Osteoblast (primary cell): Measurements from ENCODE around the gene HARS1. TPM values are rescaled to one million over a fixed set of nuclear protein-coding genes. Genes with fewer than 3 reads are reported as not detected.

Experiments used
- DNase-seq: peaks from one replicate; pipeline ENCODE4 v3.0.0; 2011; ENCODE audit warnings: low spot score, mixed read lengths; ENCODE audit not compliant: insufficient read length; ENCODE audit errors: missing footprints
- H2AFZ ChIP-seq: 2 replicates; pipeline ENCODE4 v1.6.0; 2011; ENCODE audit warnings: mild to moderate bottlenecking, low read length
- H3K27ac ChIP-seq: 2 replicates; pipeline ENCODE4 v1.5.1; 2011; ENCODE audit warnings: mild to moderate bottlenecking, low read depth, low read length, moderate library complexity
- H3K27me3 ChIP-seq: 2 replicates; pipeline ENCODE4 v1.6.0; 2012; ENCODE audit warnings: mild to moderate bottlenecking, control low read depth, inconsistent platforms, low read length, moderate library complexity; ENCODE audit not compliant: insufficient read depth
- H3K36me3 ChIP-seq: 2 replicates; pipeline ENCODE4 v1.5.1; 2011; ENCODE audit warnings: mild to moderate bottlenecking, low read length, control low read depth, moderate library complexity; ENCODE audit not compliant: insufficient read depth
- H3K4me1 ChIP-seq: 2 replicates; pipeline ENCODE4 v1.5.1; 2011; ENCODE audit warnings: mild to moderate bottlenecking, low read length, control low read depth, moderate library complexity; ENCODE audit not compliant: insufficient read depth
- H3K4me2 ChIP-seq: 2 replicates; pipeline ENCODE4 v1.6.0; 2011; ENCODE audit warnings: mild to moderate bottlenecking, low read length; ENCODE audit not compliant: insufficient read depth
- H3K4me3 ChIP-seq: fragments of 200-600 bp; sonication (generic); 3 replicates; pipeline ENCODE4 v1.5.1; 2012; ENCODE audit warnings: mild to moderate bottlenecking, low read length, inconsistent platforms; ENCODE audit not compliant: insufficient read depth
- H3K79me2 ChIP-seq: 2 replicates; pipeline ENCODE4 v1.6.0; 2012; ENCODE audit warnings: mild to moderate bottlenecking, low read length, control low read depth, inconsistent platforms; ENCODE audit not compliant: insufficient read depth
- H3K9me3 ChIP-seq: 2 replicates; pipeline ENCODE4 v1.5.1; 2011; ENCODE audit warnings: low read depth, low read length, control low read depth
- H4K20me1 ChIP-seq: 2 replicates; pipeline ENCODE4 v1.6.0; 2012; ENCODE audit warnings: mild to moderate bottlenecking, low read length, control low read depth; ENCODE audit not compliant: insufficient read depth
- CTCF ChIP-seq: IDR thresholded peaks from 2 replicates; pipeline ENCODE4 v1.5.1; 2011; ENCODE audit warnings: mild to moderate bottlenecking, low read depth, low read length, moderate library complexity; ENCODE audit errors: extremely low read depth
- total RNA-seq: library from RNA; depleted of rRNA; stranded (reverse); fragments of >200 nt; gene quantifications from 2 replicates; pipeline ENCODE4 v1.2.3, GENCODE V29; 2012

The HARS1 gene
- total RNA-seq, 1 donor = 41.6 TPM

DNA sequence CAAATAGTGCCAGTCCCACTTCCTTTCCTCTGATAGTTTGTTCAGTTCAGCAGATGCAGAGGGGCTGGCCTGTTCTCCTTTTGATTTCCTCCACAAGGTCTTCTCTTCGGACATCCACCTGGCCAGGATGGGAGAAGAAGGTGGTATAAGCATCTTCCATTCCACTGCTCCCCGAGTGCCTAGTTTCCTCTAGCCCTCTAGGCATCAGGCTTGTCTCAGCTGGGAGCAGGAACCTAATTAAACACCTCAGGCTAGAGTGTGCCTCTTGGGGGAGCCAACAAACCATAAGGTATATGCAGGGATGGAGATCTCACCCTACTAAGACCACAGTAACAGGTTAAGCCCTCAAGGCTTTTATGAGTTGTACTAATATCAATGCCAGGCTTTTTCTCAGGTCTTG is 17.0 kb downstream of the HARS1 start:
- Histone ChIP-seq H3K79me2 (peaks cover 4% of the 10 kb centered on the region), H3K36me3 (peaks cover 69% of the 10 kb centered on the region), H2AFZ (no peak overlapping the region), H4K20me1 (no peaks in the 10 kb centered on the region), H3K4me1 (no peaks in the 10 kb centered on the region), H3K27ac (no peak overlapping the region), H3K4me2 (no peak overlapping the region), H3K27me3 (no peaks in the 10 kb centered on the region), H3K9me3 (no peaks in the 10 kb centered on the region), H3K4me3 (no peak overlapping the region)
- no peak for TF ChIP-seq CTCF
- DNase-seq = peak; percentile 86

DNA sequence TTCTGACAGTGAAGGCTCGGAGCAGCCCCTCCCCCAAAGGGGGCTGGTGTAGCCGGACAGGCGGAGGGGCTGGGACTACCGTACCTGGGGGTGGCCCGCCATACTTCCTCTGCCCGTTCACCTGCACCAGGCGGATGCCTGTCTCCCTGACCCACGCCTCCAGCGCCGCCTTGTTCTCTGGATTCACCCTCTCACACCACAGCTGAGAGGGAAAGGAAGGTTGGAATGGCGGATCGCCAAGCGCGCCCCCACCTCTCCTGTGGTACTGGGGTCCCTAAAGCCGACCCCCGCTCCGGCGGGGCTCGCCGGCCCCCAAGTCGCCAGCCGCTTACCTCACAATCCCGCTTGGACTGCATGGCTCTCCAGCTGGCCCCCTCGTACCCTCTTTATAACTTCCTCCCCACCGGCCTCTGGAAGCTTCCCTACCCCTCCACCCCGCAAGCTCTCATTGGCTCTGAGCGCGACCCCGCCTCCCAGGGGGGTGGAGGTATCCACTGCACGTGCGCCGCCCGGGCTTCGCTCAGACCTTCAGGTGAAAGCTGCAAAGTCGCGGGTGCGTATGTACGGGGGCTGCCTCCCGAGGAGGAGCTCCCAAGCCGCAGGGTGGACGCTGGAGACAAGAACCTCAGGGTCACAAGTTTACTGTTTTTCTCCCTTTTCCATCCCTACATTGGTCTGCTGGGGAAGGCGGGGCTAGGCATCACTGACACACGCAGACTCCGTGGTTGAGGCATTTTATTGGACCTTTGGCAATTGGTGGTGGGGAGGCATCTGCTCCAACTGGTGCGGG is 17.8 kb downstream of the HARS1 start, which contains the start of gene DND1:
DND1 (minus strand) TSS at position 390 of the 790 bp plus-strand sequence; CDS start at position 356, 34 bp downstream.
- H2AFZ ChIP-seq = no peak within 1 kb of the TSS
- no peaks in the 10 kb centered on the region for H3K4me1 ChIP-seq
- H3K4me3 ChIP-seq = peak within 1 kb of the TSS; percentile 33
- no peaks in the 10 kb centered on the region for H3K27me3 ChIP-seq
- peaks cover 2% of the 10 kb centered on the region for H4K20me1 ChIP-seq
- no peak within 1 kb of the TSS for H3K4me2 ChIP-seq
- H3K9me3 ChIP-seq = no peaks in the 10 kb centered on the region
- TF ChIP-seq CTCF = no peak
- H3K36me3 ChIP-seq = peaks cover 71% of the 10 kb centered on the region
- peak; percentile 84 for DNase-seq
- H3K79me2 ChIP-seq = peaks cover 9% of the 10 kb centered on the region
- no peak within 1 kb of the TSS for H3K27ac ChIP-seq

DNA sequence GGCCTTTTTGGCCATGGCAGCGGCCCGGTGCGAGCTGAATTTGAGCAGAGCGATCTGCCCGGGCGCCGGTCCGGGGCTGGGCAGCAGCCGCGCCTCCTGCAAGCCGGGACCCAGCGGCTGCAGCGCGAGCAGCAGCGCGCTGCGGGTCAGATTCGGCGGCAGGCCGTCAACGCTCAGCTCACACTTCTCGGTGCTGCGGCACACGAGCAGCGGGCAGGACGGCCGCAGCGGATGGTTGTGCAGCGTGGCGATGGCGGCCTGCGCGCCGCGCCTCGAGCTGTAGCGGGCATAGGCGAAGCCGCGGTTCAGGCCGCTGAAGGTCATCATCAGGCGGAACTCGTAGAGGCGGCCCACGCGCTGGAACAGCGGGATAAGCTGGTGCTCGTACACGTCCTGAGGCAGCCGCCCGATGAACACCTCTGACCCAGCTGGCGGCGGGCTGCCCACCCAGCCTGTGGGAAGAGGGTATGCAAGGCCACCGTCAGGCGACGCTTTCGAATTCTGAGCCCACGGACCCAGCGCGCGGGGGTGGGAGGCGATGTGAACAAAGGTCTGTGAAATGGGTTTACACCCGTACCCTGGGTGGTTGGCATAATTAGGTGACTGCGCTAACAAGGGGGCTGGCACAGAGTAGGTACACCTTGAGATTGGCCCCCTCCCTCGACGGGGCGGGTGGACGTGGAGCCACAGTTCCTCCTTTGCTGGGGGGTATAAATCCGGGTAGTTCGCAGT is 18.5 kb downstream of the HARS1 start:
- no peak overlapping the region for H2AFZ ChIP-seq
- peaks cover 4% of the 10 kb centered on the region for H4K20me1 ChIP-seq
- peaks cover 71% of the 10 kb centered on the region for H3K36me3 ChIP-seq
- H3K9me3 ChIP-seq = no peaks in the 10 kb centered on the region
- peak overlapping the region; percentile 33 for H3K4me3 ChIP-seq
- no peak for TF ChIP-seq CTCF
- no peaks in the 10 kb centered on the region for H3K4me1 ChIP-seq
- H3K4me2 ChIP-seq = no peak overlapping the region
- H3K27me3 ChIP-seq = no peaks in the 10 kb centered on the region
- peaks cover 17% of the 10 kb centered on the region for H3K79me2 ChIP-seq
- peak; percentile 86 for DNase-seq
- H3K27ac ChIP-seq = no peak overlapping the region
